ENCODE measurements around the gene ZNF248. TPM values are rescaled to one million over a fixed set of nuclear protein-coding genes. Genes with fewer than 3 reads are reported as not detected.

Gene ZNF248
- total RNA-seq: 4.5 and 6.8 TPM in 2 replicates

DNA sequence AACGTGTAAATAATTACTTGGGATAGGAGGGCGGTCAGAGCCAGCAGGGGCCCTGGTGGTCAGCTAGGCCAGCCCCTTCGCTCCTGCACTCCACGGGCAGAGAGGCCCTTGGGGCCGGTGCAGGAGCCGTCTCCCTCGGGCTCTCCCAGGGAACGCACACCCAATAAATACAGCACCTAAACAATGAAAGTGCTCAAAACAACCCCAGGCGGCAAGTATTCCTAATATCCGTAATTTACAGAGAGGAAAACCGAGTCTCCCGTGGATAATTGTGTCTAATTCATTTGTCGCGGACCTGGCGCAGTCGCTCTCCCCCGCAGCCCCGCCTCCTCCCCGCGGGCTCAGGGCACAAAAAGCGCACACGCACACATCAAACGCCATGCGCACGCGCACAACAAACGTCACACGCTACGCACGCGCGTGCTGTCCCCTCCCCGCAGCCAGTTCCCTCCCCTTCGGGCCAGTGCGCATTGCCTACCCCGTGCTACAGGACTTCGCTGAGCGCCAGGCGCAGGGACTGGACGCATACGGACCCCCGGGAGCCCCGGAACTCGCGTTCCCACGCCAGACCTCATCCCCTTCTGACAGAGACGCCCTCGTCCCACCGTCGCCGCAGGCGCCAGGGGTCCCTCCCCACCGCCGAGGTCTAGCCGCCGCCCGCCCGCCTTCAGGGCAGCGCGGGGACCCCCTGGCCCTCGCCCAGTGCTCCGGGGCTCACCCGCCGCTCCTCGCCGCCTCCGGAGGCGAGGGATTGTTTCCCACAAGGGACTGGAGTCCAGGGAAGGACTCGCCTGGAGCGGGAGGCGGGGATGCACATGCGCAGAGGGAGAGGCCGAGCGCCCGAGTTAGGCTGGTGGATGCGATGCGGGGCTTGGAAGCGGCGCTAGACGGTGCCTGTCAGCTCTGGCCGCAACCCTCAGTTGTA is at the start of gene ZNF248:
Gene ZNF248 (minus strand): TSS at position 324 of the 925 bp plus-strand sequence. CDS start 1,300 bp downstream, outside the sequence.

Other genes with a start within 250 kb of the ZNF248 start
- gene ZNF25, start 119.0 kb upstream of the ZNF248 start, total RNA-seq: 5.5 and 6.1 TPM in 2 replicates
- 9.7 and 13.5 TPM in 2 replicates for gene ZNF33A, start 153.1 kb upstream of the ZNF248 start, total RNA-seq
- gene ZNF37A, start 236.7 kb upstream of the ZNF248 start, total RNA-seq: 7.1 and 13.7 TPM in 2 replicates

Measured in epithelial cell of umbilical artery (primary cell).